H1 (cell line): Measurements from ENCODE around the gene MARCHF3.

Experiments used
- JUND ChIP-seq: IDR thresholded peaks from 2 replicates; pipeline ENCODE4 v1.6.1; 2011; ENCODE audit warnings: mild to moderate bottlenecking, improper control_type of control experiment, low read length
- KDM1A ChIP-seq: fragments of 200-600, 300-600 bp; sonication (generic); IDR thresholded peaks from 2 replicates; pipeline ENCODE4 v1.7.1; 2016; ENCODE audit warnings: mild to moderate bottlenecking, low read length, borderline replicate concordance

GRCh38 chr5:127004721-127005120 lies 25.6 kb downstream of the MARCHF3 start:
- TF ChIP-seq KDM1A (no peak), JUND (no peak)
